AG20443 (cell line): ENCODE data around the gene TMPO.
"Not testable (repeated sequence)": the region's sequence is repeated elsewhere in the genome, so short reads cannot be mapped to it uniquely, and the experiment has no call there.

Experiments used
- DNase-seq: peaks from one replicate; pipeline ENCODE4 v3.0.0; 2012; ENCODE audit warnings: low spot score, mixed read lengths

Gene TMPO

GRCh38 chr12:98513379-98514322 is 1.7 kb upstream of the TMPO start:
- DNase-seq = no peak

- DNase-seq = no peak
Observed at GRCh38 chr12:98514982-98515286, 456 bp upstream of the TMPO start.

GRCh38 chr12:98516111-98516873 is 902 bp downstream of the TMPO start:
- peak; percentile 76 for DNase-seq

GRCh38 chr12:98519257-98519907 is 4.0 kb downstream of the TMPO start:
- DNase-seq = no peak

- DNase-seq = no peak
Observed at GRCh38 chr12:98530068-98530467, 14.7 kb downstream of the TMPO start.

- peak; percentile 44 for DNase-seq
Observed at GRCh38 chr12:98532687-98533304, 17.4 kb downstream of the TMPO start.

GRCh38 chr12:98533723-98534251 is 18.4 kb downstream of the TMPO start:
- peak; percentile 16 for DNase-seq

- DNase-seq = no peak
Observed at GRCh38 chr12:98538031-98538430, 22.6 kb downstream of the TMPO start.

GRCh38 chr12:98543701-98544100 is 28.3 kb downstream of the TMPO start:
- DNase-seq = no peak

GRCh38 chr12:98544751-98545150 is 29.4 kb downstream of the TMPO start:
- DNase-seq = no peak

- no peak for DNase-seq
Observed at GRCh38 chr12:98549371-98550110, 34.2 kb downstream of the TMPO start.

- DNase-seq = no peak
Observed at GRCh38 chr12:98551787-98552186, 36.4 kb downstream of the TMPO start.

- DNase-seq = not testable (repeated sequence)
Observed at GRCh38 chr12:98558097-98558496, 42.7 kb downstream of the TMPO start.

- DNase-seq = no peak
Observed at GRCh38 chr12:98559666-98560065, 44.3 kb downstream of the TMPO start.

- no peak for DNase-seq
Observed at GRCh38 chr12:98561846-98562245, 46.5 kb downstream of the TMPO start.

GRCh38 chr12:98572010-98572409 is 56.6 kb downstream of the TMPO start:
- DNase-seq = peak; percentile 19

GRCh38 chr12:98574110-98574509 is 58.7 kb downstream of the TMPO start:
- no peak for DNase-seq

- no peak for DNase-seq
Observed at GRCh38 chr12:98575013-98575412, 59.6 kb downstream of the TMPO start.

GRCh38 chr12:98576795-98577194 is 61.4 kb downstream of the TMPO start:
- DNase-seq = not testable (repeated sequence)

- no peak for DNase-seq
Observed at GRCh38 chr12:98578392-98578791, 63.0 kb downstream of the TMPO start.

- DNase-seq = no peak
Observed at GRCh38 chr12:98578821-98579220, 63.4 kb downstream of the TMPO start.
